Stimulated activated CD4-positive, alpha-beta T cell treated with anti-CD3 and anti-CD28 coated beads, Interleukin-1b, Interleukin-23, amount 100 ng/mL, for 24 hours (primary cell): ENCODE results near the gene LEFTY2.
A peak's percentile ranks its signal among the peaks of the same experiment; 100 is the strongest.
"Not testable (repeated sequence)": the region's sequence is repeated elsewhere in the genome, so short reads cannot be mapped to it uniquely, and the experiment has no call there.

Experiments used
- DNase-seq, 4 experiments: peaks; one replicate each; pipeline ENCODE4 v3.0.0-alpha.2; 2020; ENCODE audit warnings: low read depth in 4 of 4, low spot score in 1 of 4

LEFTY2 gene

GRCh38 chr1:225941187-225941941, at the start of gene LEFTY2:
Gene LEFTY2, minus strand, starts transcription at chr1:225941220. Its CDS starts 80 bp downstream, at chr1:225941140.
- DNase-seq: no peak

DNA sequence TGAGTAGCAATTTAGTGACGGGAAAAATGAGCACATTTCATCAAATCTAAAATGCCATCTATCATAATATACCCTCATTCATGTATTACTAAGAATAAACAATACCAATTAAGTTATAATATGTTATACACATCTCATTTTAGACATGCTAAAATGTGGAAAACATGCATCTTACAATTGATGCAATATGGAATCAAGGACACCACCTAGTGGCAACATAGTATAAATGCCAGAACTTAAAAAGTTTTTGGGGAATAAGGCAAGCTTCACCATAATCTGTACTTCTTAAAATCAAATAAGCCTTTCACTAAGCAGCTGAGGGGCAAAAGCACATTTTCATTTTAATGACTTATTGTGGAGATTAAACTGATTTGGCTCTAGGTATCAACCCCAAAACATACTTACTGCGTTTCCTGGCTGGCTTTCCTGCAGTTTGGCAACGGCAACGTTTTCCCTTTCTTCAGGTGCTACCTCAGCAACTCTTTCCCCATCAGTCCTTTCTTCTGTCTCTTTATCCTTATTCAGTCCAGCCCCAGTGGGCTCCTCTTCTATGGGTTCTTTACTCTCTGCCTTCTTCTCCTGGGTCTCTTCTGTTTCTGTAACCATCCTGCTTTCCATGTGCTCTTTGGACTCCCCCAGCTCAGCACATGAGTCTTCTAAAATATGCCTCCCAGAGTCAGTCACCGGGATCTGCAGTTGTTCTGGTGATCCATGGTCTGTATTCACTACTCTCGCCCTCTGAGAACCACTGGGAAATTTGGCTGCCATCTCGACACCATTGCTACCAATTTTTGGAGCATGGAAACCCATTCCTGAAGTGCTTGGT, 46.7 kb upstream of the LEFTY2 start:
- no peak for DNase-seq

DNA sequence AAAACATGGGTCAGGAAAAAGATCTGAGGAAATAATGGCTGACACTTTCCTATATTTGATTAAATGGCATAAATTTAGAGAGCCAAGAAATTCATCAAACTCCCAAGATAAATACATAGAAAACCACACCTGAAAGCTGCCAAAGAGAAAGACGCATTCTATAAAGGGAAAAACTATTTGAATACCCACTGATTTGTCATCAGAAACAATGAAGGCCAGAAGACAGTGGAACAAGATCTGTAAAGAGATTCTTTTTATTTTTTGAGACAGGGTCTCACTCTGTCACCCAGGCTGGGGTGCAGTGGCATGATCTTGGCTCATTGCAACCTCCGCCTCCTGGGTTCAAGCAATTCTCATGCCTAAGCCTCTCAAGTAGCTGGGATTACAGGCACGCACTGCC, 40.7 kb upstream of the LEFTY2 start:
- DNase-seq: no peak

DNA sequence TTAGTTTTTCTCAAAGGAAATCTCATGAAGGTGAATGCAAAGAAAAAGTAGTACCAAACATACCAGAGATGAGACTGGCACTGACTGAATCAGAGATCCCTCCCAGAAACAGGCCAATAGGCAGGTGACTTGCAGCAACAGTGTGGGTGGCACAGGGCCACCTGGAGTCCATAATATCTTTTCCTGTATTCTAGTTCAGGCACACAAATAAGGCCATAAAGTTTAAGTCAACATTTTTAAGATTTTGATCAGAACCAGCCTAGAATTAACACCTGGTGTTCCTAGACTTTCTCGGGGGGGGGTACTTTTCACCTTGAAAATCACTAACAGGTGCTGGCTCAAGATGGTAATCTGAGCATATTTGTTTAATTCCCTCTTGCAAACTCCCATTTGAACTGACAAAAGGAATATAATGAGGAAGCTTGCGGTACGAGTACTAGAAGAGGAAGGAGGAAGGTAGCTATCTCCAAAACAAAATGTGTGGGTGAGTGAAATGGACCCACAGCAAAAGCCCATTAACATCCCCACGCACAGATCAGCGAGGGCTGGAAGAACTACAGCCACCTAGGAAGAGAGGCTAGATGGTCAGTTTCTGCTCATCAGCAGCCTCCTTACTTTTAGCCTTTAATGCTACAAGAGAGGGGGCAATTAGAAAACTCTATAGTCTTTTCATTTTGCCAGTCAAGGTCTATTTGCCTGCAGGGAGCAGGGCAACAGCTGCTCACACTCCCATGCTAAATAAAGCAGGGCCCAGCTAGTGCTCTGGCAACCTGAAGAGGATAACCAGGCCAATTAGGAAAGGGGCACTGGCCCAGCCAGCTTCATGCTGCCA, 39.2 kb upstream of the LEFTY2 start:
- DNase-seq: no peak

DNA sequence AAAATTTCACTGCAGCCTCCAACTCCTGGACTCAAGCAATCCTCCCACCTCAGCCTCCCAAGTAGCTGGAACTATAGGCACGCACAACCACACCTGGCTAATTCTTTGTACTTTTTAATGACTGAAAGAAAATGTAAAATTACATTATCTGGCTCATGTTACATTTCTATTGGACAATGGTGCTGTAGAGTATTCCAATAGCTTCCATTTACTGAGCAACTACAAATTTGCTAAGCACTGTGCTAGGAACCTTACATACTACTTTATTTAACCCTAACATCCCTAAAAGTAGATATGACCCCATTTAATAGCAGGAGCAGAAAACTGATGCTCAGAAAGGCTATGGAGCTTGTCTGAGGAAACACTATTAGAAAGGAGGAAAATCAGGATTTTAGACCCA, 38.4 kb upstream of the LEFTY2 start:
- no peak for DNase-seq

DNA sequence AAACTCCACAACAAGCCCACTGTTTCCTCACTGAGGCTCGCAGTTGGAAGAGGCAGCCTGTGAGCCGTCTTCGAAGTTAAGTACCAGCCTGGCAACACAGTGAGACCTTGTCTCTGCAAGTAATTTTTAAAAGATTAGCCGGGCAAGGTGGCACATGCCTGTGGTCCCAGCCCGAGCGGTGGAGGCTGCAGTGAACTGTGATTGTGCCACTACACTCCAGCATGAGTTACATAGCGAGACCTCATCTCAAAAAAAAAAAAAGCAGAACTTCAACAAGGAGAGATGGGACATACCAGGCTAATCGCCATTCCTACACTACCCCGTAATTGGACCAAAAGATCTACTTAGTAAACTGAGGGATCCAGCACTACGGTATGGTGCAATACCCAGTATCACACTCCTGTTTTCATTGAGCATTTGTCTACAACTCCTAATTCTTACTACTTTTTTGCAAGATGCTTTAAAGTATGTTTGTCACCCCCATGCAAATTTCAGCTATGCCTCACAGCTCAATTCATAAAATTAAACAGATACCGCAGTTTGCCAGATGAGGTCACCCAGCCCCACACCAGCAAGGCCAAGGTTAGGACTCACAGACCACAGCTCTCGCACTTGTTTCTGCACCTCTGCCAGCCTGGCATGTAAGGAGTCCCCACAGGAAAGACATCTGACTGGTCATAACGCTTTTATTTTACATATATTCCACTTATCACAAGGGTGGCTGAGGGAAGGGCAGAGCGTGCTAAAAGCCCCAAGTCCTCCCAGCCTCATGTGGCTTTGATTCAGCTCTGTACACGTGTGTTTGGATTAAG, 37.1 kb upstream of the LEFTY2 start:
- DNase-seq: no peak

- not testable (repeated sequence) for DNase-seq
Observed at GRCh38 chr1:225975146-225975545, 34.1 kb upstream of the LEFTY2 start.

DNA sequence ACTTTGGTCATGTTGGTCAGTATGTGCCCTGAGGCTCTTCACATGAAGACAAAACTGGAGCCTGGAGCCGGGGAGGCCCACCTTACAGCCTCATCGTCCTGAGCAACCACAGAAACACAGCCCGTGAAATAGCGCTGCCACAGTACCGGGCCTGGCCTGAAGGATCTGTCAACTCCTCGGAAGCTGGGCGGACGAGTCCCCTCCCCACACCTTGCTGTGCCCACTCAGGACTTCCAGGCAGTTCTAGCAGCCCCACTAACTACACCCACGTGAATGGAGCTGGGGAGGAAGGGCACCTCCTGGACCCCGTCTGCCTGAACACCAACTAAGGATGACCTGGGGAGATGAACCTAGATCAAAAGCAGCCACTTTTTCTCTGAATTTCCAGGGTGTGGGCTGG, 33.4 kb upstream of the LEFTY2 start:
- no peak for DNase-seq

GRCh38 chr1:225973158-225973557, 32.1 kb upstream of the LEFTY2 start:
- no peak for DNase-seq

GRCh38 chr1:225972344-225973152, 31.5 kb upstream of the LEFTY2 start:
- no peak for DNase-seq

- not testable (repeated sequence) for DNase-seq
Observed at GRCh38 chr1:225970592-225971157, 29.7 kb upstream of the LEFTY2 start.

- not testable (repeated sequence) for DNase-seq
Observed at GRCh38 chr1:225969751-225970150, 28.7 kb upstream of the LEFTY2 start.

GRCh38 chr1:225965231-225965630, 24.2 kb upstream of the LEFTY2 start:
- DNase-seq: no peak

- DNase-seq: no peak
Observed at GRCh38 chr1:225963735-225964530, 22.9 kb upstream of the LEFTY2 start.

- peak; percentile 41 to 53 (median 50) for DNase-seq
Observed at GRCh38 chr1:225962440-225962975, 21.5 kb upstream of the LEFTY2 start.

DNA sequence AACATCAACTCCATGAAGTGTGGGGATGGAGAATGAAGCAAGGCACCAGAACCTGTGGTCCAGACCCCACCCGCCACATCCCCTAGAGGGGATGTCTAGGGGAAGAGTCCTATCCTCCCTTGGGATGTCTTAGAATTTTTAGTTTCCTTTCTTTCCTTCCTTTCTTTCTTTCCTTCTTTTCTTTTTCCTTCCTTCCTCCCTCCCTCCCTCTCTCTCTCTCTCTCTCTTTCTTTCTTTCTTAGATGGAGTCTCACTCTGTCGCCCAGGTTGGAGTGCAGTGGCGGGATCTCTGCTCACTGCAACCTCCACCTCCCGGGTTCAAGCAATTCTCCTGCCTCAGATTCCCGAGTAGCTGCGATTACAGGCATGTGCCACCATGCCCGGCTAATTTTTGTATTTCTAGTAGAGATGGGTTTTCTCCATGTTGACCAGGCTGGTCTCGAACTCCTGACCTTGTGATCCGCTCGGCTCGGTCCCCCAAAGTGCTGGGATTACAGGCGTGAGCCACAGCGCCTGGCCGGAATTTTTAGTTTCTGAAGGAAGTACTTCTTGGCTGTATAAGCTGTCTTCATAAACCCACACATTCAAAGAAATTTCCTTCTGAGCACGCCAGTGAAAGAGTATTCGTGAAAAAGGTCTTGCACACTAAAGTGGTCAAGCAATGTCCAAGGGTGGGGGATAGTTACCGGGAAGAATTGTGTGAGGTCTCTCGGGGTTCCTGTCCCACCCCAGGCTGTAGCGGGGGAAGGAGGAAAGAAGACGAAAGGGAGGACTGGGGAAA, 20.8 kb upstream of the LEFTY2 start:
- DNase-seq: no peak

DNA sequence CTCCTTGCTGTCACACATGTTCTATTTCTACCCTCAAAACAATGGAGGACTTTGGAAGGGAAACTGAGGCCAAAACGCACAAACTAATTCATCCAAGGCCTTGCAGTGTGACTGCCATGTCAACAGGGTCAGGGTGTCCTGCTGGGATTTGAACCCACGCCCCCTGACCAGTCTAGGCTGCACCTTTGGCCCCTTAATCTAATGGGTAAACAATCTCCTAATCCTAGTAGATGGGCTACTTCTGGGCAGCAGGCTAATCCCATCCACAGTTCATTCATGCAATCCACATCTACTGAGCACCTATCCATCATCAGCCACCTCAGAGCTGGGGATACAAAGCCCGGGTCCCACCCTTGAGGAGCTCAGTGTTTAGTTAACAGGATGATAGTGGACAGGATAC, 17.0 kb upstream of the LEFTY2 start:
- DNase-seq: no peak

GRCh38 chr1:225954753-225955152, 13.7 kb upstream of the LEFTY2 start:
- no peak for DNase-seq
